GM21360 (cell line): Measurements from ENCODE around the gene FMNL1.

Experiments used
- ATAC-seq: cut with Tn5 transposase; IDR thresholded peaks from one replicate; pipeline ENCODE4 v1.9.1; 2021; ENCODE audit warnings: mild to moderate bottlenecking, moderate library complexity; ENCODE audit not compliant: unreplicated experiment

The FMNL1 gene

DNA sequence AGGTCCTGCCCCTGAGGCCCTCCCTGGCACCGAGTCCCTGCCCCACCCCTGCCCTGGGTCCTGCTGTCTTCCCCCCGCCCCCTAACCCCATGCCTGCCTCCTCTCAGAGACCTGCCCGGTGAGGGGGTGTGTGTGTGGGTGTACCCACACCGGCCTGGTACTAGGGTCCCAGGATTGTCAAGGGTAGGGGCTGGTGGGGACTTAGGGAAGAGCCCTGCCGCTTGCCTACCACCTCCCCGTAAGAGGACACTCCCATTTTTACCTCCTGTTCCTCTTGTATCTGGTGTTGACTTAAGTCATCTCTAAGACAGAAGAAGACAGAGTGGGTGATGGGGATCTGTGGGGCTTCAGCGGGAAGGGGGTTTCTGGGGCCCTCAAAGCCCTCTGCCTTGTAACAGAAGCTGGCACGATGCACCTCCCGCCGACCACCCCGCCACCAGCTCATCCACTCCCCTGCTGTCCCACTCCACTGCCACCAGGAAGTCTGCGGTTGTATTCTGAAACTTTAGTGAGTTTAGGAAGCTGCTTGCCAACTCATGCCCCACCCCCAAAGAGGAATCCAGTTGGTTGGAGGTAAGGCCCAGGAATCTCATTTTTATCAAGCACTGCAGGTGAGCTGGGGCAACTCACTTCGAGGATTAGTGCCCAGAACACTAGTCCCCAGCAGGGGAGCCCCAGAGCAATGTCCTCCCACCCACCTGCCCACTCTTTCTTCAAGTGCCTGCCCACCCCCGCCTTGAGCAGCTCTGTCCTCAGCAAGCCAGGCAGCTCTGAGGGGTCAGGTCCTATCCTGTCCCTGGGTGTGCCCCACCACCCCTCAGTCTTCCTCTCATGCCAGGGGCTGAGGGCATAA lies 34.7 kb downstream of the FMNL1 start:
- no peak for ATAC-seq

DNA sequence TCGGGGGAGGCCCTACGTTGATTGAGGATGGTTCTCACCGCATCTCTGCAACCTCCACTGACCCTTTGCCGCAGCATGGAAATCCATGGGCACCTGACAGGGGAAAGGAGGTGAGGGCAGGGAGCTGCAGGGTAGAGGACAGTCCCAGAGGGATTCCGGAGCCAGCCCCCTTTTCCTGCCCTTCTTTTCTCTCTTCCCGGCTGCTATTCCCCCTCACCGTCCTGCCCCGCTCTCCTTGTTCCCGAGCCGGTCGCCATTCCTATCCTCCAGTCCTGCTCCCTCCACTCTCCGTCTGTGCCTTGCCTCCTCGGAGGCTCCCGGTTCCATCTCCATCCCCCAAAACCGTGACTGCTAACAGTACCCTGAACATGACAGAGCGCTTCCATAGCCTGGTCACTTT lies 35.4 kb downstream of the FMNL1 start:
- no peak for ATAC-seq

DNA sequence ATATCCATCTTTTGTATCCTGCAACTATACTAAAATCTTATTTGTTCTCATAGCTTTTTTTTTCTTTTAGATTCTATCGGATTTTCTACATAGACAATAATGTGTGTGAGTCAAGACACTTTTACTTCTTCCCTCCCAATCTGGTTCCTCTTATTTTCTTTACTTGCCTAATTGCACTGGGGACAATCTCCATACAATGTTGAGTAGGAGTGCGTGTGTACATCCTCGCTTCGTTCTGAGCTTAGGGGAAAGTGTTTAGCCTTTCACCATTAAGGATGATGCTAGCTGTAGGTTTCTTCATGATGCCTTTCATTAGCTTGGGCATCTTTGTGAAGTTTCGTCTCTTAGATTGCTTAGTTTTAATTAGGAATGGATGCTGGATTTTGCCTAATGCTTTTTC lies 37.3 kb downstream of the FMNL1 start:
- ATAC-seq: no peak

DNA sequence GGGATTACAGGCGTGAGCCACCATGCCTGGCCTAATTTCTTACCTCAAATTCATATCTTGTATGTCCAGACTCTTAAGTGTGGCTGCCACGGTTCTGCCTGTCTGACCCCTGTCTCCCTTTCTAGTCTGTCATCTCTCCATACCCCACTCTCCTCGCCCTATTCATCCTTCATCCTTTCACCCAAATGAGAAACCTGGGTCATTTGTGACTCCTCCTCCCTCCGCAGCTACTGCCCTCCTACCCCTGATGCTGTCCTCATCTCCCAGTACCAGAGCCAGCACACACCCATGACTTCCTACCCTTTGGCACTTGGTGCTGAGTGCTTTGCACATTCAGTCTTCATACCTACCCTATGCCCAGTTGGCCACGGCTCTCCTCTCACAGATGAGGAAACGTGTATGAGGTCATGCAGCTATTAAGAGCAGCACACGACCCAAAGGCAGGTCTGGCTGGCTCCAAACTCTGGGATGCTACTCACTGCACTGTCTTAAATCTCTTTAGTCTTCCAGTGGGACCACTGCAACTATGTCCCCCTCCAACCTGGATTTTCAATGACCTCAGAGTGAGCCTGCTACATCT lies 38.6 kb downstream of the FMNL1 start:
- ATAC-seq: no peak

DNA sequence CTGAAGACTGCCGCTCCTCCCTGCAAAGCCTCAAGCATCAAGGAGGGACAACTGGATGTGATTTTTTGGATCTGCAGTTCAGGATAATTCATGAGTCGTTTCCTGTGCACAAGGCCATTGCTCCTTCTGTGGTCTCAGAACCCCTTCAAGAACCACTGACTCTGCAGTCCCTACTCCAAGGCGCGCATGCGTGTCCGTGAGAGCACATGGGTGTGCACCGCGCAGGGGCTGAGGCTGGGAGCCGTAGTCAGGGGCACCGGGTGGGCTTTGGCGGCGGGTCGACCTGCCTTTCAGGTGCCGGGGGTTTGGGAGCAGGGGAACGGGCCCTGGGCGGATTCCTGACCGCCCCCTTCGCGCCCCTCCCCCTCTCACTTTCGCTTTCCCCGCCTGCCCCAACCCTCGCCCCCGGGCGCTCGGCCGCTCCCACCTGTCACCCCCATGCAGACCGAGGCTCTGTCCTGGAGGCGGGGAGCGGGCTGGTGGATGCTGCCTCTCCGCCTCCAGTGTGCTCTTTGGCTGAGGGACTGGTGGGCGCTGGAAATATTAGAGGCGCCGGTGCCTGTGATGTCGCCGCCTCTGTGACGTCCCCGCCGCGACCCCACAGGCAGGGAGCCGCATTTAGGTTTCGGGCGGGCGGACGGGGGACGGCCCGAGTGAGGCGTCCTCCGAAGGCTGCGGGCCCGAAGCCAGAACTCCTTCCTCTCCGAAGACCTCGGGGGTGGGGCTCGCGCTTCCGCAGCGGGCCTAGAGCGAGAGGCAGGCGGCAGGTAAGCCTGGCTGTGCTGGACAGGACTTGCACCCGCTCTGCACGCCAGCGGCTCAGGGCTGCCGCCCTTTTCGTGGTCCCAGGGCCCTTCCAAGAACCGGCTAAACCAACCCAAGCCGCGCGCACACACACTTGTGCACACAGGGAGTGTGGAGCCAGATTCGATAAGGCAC lies 40.2 kb downstream of the FMNL1 start, which contains the start of gene SPATA32:
TSS of gene SPATA32 (minus strand) at position 518 of the 939 bp plus-strand sequence. CDS start at position 440, 78 bp downstream.
- no peak for ATAC-seq

DNA sequence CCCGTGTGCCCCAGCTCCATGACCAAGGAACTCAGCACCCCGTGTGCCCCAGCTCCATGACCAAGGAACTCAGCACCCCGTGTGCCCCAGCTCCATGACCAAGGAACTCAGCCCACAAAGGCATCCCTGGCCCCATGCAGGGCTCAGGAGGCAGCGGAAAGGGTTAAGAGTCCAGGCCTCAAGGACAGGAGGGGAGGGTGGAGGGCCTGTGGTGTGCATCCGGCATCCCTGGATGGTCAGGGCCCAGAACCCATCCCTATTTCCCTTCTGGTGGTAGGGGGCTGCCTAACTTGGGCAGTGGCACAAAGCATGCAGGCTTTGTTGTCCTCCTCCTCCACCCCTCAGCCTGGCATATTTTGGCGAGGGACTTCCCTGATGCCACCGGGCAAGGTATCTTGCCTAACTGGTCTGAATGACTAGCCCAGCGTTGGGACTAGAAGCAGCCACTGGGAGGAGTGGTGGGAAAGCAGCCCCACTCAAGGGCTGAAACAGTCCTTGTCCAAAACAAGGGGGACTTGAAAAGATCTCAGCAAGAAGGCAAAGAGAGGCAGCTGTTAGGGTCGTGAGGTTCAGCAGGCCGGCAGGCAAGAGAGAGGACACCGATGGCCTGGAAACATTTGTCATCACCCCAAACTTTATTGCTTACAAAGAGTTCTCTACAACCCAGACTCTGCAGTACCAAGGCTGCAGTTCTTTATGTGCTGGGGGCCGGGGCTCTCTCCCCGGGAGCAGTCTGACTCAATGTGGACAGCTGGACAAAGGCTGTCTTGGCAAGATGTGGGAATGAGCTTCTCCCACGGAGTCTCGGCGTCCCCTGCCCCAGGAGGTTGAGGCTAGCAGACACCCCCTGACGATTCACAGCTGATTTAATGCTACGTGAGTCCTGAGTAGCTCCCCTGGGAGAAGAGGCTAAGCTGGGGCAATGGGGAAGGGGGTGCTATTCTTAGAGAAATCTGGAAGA lies 41.1 kb downstream of the FMNL1 start:
- ATAC-seq: no peak

DNA sequence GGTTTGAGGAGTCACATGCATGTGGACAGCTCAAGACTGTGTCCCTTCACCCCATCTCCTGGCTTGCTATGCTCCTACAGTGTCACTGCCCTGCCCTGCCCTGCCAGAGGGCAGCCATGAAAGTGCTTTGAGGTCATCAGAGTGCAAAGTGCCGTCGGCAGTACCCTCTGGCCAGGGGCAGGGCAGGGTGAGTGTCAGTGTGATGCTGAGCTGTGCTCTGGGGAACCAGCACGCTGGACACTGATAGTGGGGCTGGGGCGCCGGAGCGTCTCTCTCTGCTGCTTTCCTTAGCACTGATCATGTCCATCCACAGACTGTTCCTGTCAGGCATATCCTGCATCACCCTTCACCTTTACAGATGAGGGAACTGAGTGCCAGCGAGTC lies 41.8 kb downstream of the FMNL1 start:
- ATAC-seq: no peak

DNA sequence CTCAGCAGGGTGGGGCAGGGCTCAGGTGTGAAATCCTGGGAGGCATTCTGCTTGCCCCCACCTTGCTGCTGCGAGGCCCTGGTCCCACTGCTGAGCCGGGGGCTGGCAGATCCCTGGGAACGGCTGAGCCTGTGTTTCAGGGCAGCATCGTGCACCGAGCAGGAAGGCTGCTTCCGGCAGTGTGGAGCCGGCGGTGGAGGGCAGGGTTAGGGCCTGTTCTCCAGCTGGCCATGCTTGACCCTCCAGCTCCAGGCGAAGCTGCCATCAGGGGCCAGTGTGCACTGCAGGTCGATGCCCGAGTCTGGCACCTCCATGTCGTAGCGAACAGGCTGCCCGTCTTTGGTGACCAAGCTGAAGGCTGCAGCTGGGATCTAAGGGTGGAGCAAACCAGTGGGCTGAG lies 42.7 kb downstream of the FMNL1 start:
- ATAC-seq: no peak

DNA sequence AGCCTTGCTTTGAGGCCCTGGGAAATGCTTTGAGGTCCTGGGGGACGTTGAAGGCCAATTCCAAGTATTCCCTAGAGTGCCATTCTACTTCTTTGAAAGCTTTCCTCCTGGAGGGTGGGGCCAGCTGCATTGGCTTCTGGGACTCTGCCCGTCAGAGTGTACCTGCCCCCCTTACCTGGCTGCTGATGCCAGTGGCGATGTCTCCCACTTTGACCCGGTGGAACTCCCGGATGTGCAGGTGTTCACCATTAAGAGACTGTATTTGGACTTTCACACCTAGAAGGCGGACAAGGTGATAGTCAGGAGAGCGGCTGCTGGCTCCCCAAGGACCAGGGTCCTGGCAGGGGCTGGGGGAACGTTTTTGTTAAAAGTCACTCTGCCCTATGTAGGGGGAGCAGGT lies 43.3 kb downstream of the FMNL1 start:
- ATAC-seq: no peak

DNA sequence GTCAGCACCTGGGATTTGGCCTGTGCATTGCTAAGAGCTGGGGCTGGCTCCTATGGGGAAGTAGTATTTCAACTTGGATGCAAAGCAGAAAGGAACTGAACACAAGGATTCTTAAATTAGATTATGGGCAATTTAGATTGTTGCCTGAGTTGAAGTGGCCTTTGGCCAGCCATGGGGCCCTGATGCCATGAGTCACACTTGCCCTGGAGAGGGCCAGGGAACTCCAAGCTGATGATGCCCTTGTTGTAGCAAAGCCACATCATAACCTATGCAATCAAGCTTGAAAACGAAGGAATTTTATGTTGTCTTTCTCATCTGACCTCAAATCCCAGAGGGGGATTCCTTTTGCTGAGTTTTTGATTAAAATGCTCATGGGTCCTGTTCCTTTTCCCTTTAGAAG lies 44.1 kb downstream of the FMNL1 start:
- no peak for ATAC-seq

DNA sequence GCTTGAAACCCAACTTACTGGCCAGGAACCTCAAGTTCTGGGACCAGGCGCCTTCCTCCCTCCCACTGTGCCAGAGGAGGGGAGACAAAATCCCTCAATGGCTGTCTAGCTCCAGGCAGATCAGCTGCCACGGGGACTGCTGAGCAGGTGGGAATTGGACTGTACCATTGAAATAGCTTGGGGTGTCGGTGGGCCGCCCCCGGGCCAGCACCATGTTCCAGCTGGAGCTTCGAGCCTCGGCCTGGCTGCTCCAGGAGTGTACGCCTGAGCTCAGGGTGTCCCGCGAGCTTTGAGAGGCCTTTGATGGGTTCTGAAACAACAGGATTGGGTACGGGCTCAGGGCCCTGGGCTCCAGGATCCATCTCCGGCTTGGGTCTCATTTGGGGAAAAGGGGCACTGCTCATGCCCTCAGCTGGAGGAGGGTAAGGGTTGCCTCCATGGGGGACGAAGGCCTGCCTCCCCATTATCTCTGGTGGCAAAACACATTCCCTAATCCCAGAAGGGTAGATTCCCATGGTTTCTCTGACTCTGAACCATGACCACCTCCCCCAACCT lies 44.8 kb downstream of the FMNL1 start:
- no peak for ATAC-seq

DNA sequence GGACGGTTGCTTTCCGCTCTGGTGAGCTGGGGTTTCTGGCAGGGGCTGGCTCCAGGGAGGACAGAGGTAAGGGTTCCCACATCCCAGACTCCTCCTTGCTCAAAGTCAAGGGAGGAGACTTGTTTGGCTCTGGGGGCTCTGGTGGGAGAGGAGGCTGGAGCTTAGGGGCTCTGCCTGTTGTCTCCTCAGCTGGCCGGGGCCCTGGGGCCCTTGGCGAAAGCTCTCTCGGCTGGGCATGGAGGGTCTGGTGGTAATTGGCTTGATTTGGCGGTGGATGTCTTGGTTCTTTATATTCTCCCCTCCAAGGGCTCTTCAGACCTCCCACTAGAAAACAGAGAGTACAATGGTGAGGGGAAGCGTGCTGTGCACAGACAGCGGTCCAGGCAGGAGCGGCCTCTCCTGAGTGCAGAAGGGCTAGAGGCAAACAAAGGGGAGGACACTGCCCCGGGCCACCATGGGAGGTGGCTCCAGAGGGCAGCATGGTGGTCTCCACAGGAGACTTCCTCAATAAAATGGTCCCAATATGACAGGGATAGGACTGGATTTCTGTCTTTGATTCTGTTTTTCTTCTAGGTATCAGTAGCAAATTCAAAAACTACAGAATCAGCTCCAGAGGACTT lies 45.9 kb downstream of the FMNL1 start:
- no peak for ATAC-seq

DNA sequence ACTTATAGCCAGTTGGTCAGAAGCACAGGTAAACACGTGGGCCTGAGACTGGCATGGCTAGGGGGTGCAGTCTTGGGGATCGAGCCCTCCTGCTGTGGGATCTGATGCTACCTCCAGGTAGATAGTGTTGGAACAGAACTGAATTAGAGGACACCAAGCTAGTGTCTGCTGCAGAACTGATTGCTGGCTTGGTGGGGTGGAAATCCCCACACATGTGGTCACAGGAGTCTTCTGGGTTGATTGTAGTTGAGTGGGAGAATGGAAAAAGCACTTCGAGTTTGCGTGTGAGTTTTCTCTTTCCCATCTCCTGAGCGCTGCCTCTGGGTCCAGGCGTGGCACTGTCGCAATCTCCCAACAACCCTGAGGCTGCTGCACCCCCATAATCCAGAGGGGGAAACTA lies 48.2 kb downstream of the FMNL1 start:
- ATAC-seq: no peak

DNA sequence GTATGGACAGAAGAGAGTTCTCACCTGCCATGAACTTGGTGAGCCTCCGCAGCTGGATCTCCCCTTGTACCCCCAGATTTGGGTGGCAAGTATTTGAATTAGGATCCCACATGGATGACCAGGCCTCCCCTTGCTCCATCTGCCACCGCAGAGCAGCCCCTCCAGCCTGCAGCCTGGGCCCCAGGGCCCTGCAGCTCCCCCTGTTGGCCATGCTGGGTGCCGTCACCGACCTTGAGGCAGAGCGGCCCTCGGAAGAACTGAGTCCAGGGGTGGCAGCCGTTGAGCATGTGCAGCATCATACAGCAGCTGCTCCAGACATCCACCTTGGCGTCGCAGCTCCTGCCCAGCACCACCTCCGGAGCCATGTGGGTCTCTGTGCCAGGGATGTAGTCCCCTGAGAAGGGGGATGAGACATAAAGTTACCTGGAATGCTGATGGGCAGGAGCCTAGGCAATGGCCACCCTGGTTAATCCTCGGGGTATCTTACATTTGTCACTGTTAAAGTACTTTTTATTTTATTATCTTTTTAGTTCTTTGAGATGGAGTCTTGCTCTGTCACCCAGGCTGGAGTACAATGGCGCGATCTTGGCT lies 49.2 kb downstream of the FMNL1 start:
- no peak for ATAC-seq

DNA sequence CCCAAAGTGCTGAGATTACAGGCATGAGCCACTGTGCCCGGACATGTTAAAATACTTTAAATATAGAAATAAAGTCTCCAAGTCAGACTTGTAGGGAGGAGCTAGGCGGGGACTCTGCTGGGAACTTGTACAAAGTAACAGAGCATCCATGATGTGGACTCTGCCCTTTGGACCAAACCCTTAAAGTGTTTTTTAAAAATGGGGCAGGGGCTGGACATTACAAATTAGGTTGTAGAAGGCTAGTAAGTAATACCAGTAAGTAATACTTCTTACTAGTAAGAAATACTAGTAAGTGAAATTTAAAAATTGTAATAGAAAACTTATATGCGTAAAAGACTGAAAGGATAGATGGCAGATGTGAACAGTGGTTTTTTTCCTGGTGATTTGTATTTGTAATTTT lies 49.9 kb downstream of the FMNL1 start:
- ATAC-seq: no peak

DNA sequence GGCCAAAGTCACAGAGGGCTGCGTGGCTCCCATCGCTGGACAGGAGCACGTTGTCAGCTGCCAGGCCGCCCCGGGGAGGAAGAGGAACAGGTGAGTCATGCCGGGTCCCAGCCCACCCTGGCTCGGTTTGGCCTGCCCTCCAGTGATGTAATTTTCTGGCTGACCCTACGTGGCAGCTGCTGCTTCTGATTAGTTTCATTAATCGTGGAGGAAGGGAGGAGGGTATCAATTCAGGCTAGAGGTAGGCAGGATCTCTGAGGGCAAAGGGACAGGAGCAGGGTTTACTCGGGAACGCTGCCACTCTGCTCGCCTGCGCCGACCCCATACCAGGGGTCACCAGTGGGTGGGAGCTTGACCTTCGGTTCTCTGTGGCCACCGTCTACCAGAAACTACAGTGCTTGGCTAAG lies 51.9 kb downstream of the FMNL1 start:
- no peak for ATAC-seq

DNA sequence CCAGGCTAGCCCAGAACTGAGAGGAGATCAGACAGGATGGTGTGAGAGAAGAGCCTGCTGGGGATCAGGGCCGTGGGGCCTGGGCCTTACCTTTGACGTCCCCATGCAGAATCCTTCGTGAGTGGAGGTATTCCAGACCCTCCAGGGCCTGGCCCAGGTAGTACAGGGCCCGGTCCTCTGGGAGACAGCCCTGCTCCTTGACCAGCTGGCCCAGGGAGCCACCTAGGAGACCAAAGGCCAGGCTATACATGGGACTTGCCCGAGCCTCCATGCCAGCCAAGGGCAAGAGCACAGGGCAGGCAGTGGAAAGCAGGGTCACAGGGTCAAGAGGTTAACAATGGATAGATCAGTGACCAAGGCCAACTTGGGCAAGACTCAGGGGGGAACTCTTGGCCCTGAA lies 52.3 kb downstream of the FMNL1 start:
- no peak for ATAC-seq

DNA sequence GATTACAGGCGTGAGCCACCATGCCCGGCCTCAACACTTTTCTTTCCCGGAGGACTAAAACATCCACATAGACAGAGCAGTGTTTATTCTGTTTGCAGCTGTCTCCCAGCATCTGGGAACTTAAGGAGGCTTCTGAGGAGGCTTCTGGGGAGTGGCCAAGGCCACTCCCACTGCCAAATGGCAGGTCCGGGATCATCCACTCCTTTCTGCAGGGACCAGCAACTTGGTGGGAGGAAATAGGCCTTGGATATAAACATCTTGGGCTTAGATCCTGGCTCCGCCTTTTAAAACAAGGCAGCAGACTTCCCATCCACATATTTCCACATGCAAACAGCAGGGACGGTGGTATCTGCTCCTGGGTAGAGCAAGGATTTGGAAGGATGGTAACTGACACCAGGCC lies 54.3 kb downstream of the FMNL1 start:
- no peak for ATAC-seq

DNA sequence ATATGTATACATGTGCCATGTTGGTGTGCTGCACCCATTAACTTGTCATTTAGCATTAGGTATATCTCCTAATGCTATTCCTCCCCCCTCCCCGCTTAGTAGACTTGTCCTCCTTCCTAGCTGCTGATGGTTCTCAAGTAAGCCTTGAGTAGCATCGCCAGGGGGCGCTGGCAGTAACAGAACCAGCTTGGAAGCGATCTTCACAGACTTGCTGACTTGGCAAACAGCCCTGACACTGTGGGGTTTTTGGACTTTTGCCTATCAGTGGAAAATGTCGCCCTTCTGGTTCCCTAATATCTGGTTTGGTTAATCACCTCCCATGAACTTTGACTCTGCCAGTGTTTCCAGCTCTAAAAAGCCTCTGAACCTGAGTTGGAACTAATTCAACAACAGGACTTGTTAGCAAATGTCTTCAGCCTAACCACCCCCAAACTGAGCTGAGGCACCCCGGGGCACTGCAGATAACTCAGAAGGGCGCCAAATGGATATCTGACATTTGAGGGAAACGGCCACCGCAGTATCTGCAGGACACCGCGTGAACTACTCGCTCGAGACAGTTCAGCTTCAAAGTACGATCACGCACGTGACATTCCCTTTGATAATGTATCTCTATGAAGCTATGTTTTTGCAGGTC lies 55.6 kb downstream of the FMNL1 start:
- no peak for ATAC-seq
